GM21423 (cell line): ENCODE data around the gene IGF1R.
"Not testable (repeated sequence)": the region's sequence is repeated elsewhere in the genome, so short reads cannot be mapped to it uniquely, and the experiment has no call there.

Experiments used
- ATAC-seq: cut with Tn5 transposase; IDR thresholded peaks from one replicate; pipeline ENCODE4 v1.9.1; 2021; ENCODE audit warnings: mild to moderate bottlenecking, moderate library complexity; ENCODE audit not compliant: unreplicated experiment

Gene IGF1R

GRCh38 chr15:98953968-98954367, 305.6 kb downstream of the IGF1R start:
- ATAC-seq: no peak

GRCh38 chr15:98954411-98954810, 306.1 kb downstream of the IGF1R start:
- ATAC-seq: no peak

GRCh38 chr15:98955331-98955730, 307.0 kb downstream of the IGF1R start:
- ATAC-seq: no peak

GRCh38 chr15:98955961-98956723, 307.8 kb downstream of the IGF1R start:
- no peak for ATAC-seq

GRCh38 chr15:98956796-98957553, 308.6 kb downstream of the IGF1R start:
- ATAC-seq: no peak

GRCh38 chr15:98957655-98958054, 309.3 kb downstream of the IGF1R start:
- no peak for ATAC-seq

GRCh38 chr15:98958076-98958475, 309.7 kb downstream of the IGF1R start:
- no peak for ATAC-seq

- ATAC-seq: no peak
Measured at GRCh38 chr15:98958918-98959639, 310.7 kb downstream of the IGF1R start.

GRCh38 chr15:98959640-98960007, 311.3 kb downstream of the IGF1R start:
- ATAC-seq: no peak

- no peak for ATAC-seq
Measured at GRCh38 chr15:98960555-98961050, 312.3 kb downstream of the IGF1R start.

GRCh38 chr15:98963444-98963843, 315.1 kb downstream of the IGF1R start:
- ATAC-seq: no peak

GRCh38 chr15:98964466-98965133, 316.3 kb downstream of the IGF1R start:
- ATAC-seq: no peak

- ATAC-seq: not testable (repeated sequence)
Measured at GRCh38 chr15:98965134-98965491, 316.8 kb downstream of the IGF1R start.

- no peak for ATAC-seq
Measured at GRCh38 chr15:98965597-98965996, 317.3 kb downstream of the IGF1R start.

GRCh38 chr15:98966091-98966787, 317.9 kb downstream of the IGF1R start:
- ATAC-seq: no peak

GRCh38 chr15:98967096-98967495, 318.8 kb downstream of the IGF1R start:
- no peak for ATAC-seq

GRCh38 chr15:98967916-98968315, 319.6 kb downstream of the IGF1R start:
- ATAC-seq: no peak

GRCh38 chr15:98968576-98968975, 320.2 kb downstream of the IGF1R start:
- ATAC-seq: no peak

GRCh38 chr15:98969126-98969735, 320.9 kb downstream of the IGF1R start:
- ATAC-seq: no peak

GRCh38 chr15:98970799-98971198, 322.5 kb downstream of the IGF1R start:
- no peak for ATAC-seq
